GM19468 (cell line): ENCODE measurements around the gene CCDC50.

Experiments
- ATAC-seq: cut with Tn5 transposase; IDR thresholded peaks from one replicate; pipeline ENCODE4 v1.9.1; 2021; ENCODE audit warnings: mild to moderate bottlenecking, moderate library complexity, moderate number of reproducible peaks; ENCODE audit not compliant: unreplicated experiment; ENCODE audit errors: extremely low read depth

The CCDC50 gene, protein sequence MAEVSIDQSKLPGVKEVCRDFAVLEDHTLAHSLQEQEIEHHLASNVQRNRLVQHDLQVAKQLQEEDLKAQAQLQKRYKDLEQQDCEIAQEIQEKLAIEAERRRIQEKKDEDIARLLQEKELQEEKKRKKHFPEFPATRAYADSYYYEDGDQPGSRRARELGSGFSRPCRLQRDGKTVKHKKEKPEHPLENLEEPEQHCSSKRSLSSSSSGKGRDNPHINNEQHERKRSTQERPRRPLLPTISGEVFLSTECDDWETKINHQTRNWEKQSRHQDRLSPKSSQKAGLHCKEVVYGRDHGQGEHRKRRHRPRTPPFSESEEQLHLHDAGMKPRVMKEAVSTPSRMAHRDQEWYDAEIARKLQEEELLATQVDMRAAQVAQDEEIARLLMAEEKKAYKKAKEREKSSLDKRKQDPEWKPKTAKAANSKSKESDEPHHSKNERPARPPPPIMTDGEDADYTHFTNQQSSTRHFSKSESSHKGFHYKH

DNA sequence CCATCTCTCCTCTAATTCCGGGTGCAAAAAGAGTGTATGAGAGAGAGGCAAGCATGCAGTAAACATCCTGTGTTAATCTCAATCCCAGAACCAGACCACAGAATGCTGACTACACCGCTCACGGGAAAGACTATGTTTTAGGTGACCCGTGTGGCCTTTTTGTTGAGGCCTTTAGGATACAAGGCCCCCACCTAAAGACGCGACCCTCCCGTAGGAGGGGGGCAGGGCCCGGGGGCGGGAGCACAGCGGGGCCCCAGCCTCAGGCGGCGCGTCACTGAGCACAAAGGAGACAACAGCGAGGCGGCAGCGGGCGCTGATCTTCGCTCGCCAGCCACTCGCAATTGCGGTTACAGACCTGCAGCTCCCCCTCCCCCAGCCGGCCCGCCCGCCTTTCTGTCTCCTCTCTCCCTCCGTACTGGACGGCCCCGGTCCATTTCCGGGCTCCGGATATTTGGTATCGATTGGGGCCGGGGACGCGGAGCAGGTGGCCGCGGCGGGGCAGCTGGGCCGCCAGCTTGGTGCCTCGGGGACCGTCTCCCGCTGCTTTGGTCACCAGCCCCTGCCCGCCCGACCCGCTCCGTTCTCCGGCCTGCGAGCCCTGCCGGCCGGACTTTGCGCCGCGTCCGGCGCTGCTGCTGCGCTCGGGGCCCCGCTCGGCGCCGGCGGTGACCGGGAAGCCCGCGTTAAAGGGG, at the start of gene CCDC50:
Gene CCDC50, plus strand, starts transcription at position 433 of the 692 bp plus-strand sequence. CDS start 281 bp downstream, outside the sequence.
- peak; percentile 41 for ATAC-seq

DNA sequence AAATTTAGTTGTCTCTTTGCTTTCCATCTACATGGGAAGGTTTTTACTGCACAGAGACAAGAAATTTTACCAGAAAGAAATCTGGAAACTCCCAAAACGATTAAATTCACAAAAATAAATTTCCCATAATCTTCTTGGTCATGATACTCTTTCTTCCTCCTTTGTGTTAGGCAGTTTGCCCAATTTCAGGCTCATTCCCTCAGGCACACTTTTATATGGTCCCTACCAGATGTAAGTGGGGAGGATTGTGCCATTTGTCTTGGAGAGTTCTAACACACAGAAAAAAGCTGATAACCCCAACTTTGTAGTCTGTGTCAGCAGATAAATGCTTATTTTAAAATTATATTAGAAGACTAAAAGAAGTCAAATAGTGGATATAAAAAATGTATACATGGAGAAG, 49.1 kb upstream of the CCDC50 start:
- ATAC-seq: no peak

DNA sequence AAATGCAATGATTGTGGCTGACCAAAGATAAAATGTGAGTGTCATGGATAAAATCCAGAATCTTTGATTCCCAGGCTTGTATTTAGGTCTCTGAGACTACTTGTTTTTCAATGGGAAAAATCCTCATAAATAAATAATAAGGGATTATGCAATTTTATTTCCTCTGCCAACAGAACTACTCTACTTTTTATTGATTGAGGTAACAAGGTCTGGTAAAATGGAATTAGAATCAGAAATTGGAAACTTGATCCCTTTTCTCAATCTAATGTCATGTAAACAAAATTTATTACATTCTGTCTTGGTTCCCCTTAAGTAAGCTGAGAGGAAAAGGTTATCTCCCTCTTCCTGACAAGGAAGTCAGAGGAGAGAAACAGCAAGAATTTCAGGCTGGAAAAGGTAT, 48.3 kb upstream of the CCDC50 start:
- no peak for ATAC-seq

DNA sequence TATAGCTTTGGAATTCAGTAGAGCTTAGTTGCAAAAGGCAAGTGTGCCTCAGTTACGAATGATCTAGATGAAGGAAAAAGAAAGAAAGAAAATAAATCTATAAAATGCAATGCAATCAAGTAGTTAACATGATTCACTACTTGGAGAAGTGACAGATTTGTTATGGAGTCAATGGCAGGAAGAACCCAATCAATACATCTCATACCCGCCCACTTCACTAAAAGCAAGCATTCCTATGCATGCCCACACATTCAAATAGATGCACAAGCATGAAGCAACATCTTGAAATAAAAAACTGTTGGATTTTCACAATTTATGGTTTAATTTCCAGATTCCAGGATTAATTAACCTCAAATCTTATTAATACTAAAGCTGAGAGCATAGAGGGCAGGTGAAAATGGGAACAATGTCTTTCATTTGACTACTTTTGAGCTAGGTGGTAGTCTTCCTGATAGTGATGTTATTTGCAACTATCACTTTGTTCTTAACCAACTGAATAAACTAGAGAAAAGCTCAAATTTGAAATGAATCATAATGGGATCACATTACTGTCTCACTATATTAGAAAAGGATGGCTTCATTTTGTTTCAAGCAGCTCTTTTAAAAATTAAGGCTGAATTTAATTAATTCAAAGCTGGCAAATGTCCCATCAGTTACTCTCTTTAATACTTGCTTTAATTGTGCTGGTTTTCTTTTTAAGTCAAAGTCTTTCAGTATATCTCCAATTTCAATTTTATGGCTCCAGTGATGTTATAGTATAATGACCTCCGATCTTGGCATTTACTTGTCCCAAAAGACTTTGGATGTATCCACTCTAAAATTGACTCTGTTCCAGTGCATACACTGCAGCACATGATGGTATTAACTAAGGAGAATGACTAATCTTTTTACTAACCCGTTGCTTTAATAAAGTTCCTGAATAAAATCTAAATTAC, 46.7 kb upstream of the CCDC50 start:
- ATAC-seq: no peak

DNA sequence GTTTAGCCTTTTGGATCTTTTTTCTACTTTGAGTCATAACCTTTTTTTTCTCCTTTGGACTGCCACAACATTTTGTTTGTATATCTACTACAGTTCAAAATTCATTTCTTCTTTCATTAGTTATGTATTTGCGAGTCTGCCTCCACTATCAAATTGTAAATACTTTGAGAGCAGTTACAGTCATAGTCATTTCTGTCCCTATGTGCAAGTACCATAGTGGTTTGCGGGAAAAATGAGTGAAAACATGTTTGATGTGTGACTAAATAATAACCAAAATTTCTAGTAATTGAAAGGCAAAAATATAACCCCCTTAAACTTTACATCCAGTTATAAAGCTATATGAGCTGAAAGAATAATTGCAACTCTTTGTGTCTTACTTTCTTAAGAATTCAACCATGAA, 45.8 kb upstream of the CCDC50 start:
- no peak for ATAC-seq

DNA sequence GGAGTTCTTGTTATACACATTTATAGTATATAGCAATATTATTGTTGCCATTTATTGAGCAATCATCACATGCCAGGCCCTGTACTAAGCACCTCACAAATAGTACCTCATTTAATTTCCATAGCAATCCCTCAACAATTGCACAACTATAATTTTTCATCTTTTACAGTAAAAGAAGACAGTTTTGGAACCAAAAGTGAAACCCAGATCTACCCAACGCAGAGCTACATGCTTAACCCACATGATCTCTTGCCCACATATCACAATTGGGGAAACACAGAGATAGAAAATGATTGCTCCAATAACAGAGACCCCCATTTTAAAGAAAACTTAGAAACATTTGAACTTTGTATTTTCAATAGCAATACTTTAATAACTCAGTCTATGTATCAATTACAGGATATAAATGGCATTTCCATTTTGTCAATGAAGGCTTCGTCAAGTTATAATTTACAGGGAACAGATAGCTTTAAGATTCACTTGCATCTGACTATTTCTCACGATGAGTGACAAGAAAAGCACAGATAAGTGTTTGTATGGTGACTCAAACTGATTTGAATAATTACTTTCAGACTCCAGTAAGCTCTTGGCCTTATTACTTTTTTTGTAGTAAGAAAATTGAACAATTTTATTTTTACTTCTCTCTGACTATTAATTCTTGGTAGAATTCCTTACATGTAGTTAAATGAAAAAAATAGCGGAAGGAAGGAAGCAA, 38.7 kb upstream of the CCDC50 start:
- peak; percentile 58 for ATAC-seq

DNA sequence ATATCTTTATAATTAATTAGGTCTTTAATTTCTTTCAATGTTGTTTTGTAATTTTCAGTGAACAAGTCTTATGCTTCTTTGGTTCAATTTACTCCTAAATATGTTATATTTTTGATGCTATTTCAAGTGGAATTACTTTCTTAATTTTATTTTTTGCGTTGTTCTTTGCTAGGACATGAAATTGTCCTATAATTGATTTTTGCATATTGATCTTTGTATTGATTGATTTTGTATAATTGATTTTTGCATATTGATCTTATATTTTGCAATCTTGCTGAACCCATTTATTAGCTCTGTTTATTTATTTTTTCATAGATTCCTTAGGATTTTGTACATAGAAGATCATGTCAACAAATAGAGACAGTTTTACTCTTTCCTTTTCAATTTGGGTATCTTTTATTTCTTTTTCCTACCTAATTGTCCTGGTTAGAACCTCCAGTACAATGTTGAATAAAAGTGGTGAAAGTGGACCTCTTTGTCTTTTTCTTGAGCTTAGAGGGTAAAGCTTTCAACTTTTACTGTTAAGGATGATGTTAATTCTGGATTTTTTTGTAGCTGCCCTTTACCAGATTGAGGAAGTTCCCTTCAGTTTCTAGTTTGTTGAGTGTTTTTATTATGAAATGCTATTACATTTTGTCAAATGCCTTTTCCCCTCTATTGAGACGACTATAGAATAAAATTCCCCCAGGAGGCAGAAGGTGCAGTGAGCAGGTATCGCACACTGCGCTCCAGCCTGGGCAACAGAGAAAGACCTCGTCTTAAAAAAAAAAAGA, 36.8 kb upstream of the CCDC50 start:
- no peak for ATAC-seq

DNA sequence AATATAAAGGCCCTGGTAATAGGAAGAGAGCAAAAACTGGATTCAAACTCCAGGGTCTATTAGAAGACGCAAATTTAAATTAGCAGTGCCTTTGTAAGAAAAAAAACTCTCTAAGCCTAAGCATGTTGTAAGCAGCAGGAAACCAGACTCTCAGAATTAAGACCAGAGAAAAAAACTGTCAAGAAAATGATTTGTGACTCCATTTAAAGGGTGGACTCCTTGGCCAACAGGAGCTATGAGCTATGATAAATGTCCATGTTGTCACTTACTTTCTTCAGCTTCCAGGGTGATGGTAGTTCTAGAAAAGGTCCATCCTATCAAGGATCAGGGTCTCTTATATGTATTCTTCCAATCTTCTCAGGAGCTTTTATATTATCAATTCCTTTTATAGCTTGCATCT, 34.9 kb upstream of the CCDC50 start:
- ATAC-seq: no peak

DNA sequence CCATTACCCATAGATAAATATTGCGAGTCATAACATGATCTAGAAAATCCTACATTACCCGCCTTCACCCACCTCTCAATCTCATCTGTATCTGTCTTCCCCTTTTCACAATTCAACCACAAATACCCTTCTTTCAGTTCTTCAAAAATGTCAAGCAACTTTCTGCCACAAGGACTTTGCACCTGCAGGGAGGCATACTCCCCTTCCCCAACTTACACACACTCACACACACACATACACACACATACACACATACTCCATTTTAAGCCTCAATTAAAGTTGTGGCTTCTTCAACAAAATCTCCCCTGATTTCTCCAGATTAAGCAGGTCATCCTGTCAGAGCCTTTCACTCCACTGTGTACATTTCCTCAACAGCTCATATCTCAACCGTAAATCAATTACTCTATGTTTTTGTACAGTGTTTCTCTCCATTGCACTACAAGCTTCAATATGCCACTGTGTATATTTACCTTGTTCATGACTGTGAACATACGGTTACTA, 33.1 kb upstream of the CCDC50 start:
- ATAC-seq: peak; percentile 85

DNA sequence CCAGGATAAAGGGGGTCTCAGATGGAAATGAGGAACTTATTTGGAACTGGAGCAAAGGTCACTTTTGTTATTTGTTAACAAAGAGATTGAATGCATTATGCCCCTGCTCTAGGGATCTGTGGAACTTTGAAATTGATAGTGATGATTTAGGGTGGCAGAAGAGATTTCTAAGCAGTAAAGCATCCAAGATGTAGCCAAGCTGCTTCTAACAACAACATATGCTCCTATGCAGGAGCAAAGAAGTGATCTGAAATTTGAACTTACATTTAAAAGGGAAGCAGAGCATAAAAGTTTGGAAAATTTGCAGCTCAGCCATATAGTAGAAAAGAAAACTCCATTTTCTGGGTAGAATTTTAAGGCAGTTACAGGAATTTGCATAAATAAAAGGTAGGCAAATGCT, 30.3 kb upstream of the CCDC50 start:
- no peak for ATAC-seq

DNA sequence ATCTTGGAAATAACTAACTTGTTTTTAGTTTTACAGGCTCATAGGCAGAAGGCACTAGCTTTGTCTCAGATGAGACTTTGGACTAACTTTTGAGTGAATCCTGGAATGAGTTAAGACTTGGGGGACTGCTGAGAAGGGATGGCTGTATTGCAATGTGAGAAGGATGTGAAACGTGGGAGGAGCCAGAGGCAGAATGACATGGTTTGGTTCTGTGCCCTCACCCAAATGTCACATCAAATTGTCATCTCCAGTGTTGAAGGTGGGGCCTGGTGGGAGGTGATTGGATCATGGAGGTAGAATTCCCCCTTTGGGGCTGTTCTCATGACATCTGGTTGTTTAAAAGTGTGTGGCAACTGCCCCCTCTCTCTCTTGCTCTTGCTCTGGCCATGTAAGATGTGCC, 28.8 kb upstream of the CCDC50 start:
- ATAC-seq: no peak

DNA sequence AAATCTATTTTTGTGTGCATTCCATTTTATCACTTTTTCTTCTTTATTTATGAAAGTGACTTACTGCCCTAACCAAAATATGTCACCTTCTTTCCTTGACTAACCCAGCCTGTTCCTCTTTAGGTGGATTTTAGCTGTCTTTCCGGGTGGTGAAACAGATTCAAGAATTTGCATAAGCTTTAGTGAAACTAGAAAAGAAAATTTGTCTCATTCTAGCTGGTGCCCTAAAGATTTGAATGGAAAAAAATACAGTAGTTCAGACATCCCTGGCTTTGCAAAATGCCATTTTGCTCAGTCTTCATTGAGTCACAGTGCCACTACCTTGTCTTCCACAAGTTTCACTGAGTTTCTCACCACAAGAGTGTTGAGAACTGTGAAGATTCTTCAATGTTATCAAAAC, 28.2 kb upstream of the CCDC50 start:
- ATAC-seq: peak; percentile 71

DNA sequence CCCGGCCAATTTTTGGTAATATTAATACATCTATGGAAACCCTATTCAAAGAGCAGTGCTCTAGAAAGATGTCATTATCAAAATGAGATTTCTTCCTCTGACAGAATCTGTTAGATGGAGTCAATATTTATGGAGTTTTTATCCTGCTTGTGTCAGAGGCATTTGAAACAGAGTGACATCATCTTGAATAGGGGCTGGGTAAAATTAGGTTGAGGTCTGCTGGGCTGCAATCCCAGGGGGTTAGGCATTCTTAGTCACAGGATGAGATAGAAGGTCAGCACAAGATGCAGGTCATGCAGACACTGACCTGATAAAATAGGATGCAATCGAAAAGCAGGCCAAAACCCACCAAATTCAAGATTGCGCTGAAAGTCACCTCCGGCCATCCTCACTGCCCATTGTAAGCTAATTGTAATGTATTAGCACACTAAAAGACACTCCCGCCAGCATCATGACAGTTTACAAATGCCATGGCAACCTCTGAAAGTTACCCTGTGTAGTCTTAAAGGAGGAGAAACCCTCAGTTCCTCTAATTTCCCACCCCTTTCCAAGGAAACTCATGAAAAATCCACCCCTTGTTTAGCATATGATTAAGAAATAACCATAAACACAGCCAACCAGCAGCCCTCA, 27.3 kb upstream of the CCDC50 start:
- no peak for ATAC-seq

DNA sequence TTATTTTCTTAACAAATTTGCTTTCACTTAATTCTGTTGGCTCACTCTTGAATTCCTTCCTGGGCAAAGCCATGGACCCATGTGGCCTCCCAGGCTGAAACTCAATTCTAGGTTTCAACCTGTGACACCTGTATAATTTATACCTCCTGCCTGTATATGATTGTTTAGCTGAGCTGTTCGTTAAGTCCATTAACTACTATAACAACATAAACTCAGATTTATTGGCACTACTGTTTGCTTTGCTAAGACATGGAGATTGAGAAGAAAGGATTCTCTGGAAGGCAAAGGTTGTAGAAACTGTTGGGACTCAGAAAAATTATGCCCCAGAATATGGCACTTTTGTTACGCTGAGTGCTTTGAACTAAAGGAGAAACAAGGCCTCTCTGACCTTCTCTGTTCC, 26.7 kb upstream of the CCDC50 start:
- no peak for ATAC-seq

DNA sequence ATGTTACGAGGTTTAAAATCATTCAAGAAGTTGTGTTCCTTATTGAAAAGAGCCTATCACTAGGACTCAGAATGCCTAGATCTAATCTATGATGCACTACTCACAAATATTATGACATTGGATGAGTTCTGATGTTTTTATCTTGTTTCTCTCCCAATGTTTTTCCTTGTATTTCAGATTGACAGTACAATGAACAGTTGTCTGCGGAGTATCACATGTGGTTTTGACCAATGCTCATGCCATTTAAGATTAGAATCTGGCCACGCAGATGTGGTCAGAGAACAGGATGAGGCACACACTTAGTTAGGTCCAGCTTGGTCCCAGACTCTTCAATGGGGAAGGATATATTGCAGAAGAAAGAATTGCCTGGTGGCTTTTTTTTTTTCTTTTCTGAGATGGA, 25.6 kb upstream of the CCDC50 start:
- ATAC-seq: no peak

DNA sequence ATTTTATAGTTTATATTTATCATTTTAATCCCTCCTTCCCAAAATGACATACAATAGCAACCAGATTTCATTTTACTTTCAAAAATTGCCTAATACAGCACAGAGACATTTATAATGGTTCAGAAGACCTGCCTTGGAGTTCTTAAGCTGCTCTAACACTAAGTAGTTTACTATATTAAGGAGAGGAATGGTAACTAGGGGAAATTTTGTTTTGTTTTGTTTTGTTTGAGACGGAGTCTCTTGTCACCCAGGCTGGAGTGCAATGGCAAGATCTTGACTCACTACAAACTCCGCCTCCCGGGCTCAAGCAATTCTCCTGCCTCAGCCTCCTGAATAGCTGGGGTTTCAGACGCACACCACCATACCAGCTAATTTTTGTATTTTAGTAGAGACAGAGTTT, 22.8 kb upstream of the CCDC50 start:
- ATAC-seq: no peak

DNA sequence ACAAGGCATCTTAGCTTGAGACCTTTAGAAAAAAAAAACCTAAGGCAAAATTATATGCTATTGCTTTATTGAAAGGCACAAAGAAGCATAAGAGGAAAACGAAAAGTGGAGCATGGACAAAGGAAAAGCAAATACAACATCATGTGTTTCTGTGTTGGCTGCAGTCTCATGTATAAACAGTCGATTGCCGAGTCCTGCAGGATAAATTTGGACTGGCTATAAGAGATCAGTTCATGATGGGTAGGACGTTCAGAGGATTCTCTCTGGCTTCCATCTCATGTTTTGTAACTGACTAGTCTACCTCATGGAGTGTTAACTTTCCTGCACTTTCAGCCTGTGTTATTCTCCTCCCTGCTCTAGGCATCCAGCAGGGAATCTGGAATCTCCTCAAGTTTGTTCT, 21.9 kb upstream of the CCDC50 start:
- no peak for ATAC-seq

DNA sequence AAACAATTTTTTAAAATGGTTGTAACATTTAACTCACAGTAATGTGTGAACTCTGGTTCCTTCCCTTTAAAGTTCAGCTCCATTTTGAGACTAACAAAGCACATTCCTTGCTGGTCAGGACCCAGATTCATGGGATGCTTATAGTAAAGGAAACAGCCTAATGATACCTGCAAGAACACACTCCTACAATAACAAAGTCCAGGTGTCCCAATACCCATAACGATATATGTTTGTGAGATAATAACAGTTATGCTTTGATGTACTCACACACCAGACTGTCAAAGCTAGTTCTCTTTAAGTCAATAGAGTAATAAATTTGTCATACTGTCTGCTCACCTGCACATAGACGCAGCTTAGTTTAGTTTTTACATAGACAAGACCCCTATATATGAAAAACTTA, 15.9 kb upstream of the CCDC50 start:
- ATAC-seq: no peak
